SK-N-SH (cell line): ENCODE results near the gene SLC12A3. TPM values are rescaled to one million over a fixed set of nuclear protein-coding genes. Genes with fewer than 3 reads are reported as not detected.

Experiments used
- CTCF ChIA-PET: fragments of 300-600, 350-600 bp; formaldehyde crosslinking; extraction: SDS; loops from one replicate; lab custom pipeline; 2021; lab: Yijun Ruan, JAX
- POLR2A ChIA-PET: fragments of 350-600 bp; sonication (Branson Sonifier 250); formaldehyde crosslinking; extraction: SDS; loops from one replicate; lab custom pipeline; 2020; ENCODE audit warnings: antibody characterized with exemption, inconsistent platforms; lab: Yijun Ruan, JAX
- DNase-seq: peaks from one replicate; pipeline ENCODE4 v3.0.0; 2012
- H2AFZ ChIP-seq: fragments of 200-600 bp; sonication (generic); 2 replicates; pipeline ENCODE4 v1.8.1; 2016; ENCODE audit warnings: antibody characterized with exemption, mild to moderate bottlenecking, low read depth
- H3F3A ChIP-seq: fragments of 200-600 bp; sonication (generic); replicated peaks from 2 replicates; pipeline ENCODE3; 2016; ENCODE audit warnings: antibody characterized with exemption, mild to moderate bottlenecking; ENCODE audit not compliant: insufficient read depth
- H3K27ac ChIP-seq, 2 experiments: fragments of 200-500 bp in 1 of 2; fragments of 200-600 bp in 1 of 2; sonication (Bioruptor generic) in 1 of 2; sonication (generic), shearing (Covaris generic) in 1 of 2; 2 replicates each; pipeline versions ENCODE4 v1.5.1 to v1.6.1; 2014 to 2016; ENCODE audit warnings: low read depth in 2 of 2, inconsistent platforms in 1 of 2, low read length in 1 of 2, mild to moderate bottlenecking in 1 of 2, mixed read lengths in 1 of 2
- H3K27me3 ChIP-seq: fragments of 200-600 bp; sonication (generic), shearing (Covaris generic); 2 replicates; pipeline ENCODE4 v1.6.1; 2016; ENCODE audit warnings: mixed run types; ENCODE audit not compliant: insufficient read depth
- H3K36me3 ChIP-seq, 2 experiments: fragments of 200-500 bp in 1 of 2; fragments of 200-600 bp in 1 of 2; sonication (Bioruptor generic) in 1 of 2; sonication (generic) in 1 of 2; replicated peaks in 1 of 2; 2 replicates each; pipeline versions ENCODE3 to v1.5.1; 2014 to 2016; ENCODE audit warnings: low read length in 1 of 2, mild to moderate bottlenecking in 1 of 2; ENCODE audit not compliant: insufficient read depth in 2 of 2, control insufficient read depth in 1 of 2
- H3K4me1 ChIP-seq, 2 experiments: fragments of 200-500 bp in 1 of 2; fragments of 200-600 bp in 1 of 2; sonication (Bioruptor generic) in 1 of 2; sonication (generic), shearing (Covaris generic) in 1 of 2; 2 replicates each; pipeline versions ENCODE4 v1.5.1 to v1.6.1; 2014 to 2016; ENCODE audit warnings: low read depth in 1 of 2, low read length in 1 of 2, mixed run types in 1 of 2; ENCODE audit not compliant: insufficient read depth in 2 of 2, control insufficient read depth in 1 of 2
- H3K4me2 ChIP-seq: fragments of 200-600 bp; sonication (generic), shearing (Covaris generic); 2 replicates; pipeline ENCODE4 v1.6.1; 2017; ENCODE audit warnings: mixed run types
- H3K4me3 ChIP-seq, 2 experiments: fragments of 200-500 bp in 1 of 2; fragments of 200-600 bp in 1 of 2; sonication (Bioruptor generic) in 1 of 2; sonication (generic), shearing (Covaris generic) in 1 of 2; 2 replicates each; pipeline versions ENCODE4 v1.5.1 to v1.8.1; 2014 to 2016; ENCODE audit warnings: low read depth in 2 of 2, inconsistent platforms in 1 of 2, low read length in 1 of 2, mild to moderate bottlenecking in 1 of 2, mixed read lengths in 1 of 2, moderate library complexity in 1 of 2
- H3K79me2 ChIP-seq: fragments of 200-600 bp; sonication (generic); 2 replicates; pipeline ENCODE4 v1.8.1; 2017; ENCODE audit warnings: mild to moderate bottlenecking; ENCODE audit not compliant: insufficient read depth
- H3K9ac ChIP-seq: fragments of 200-600 bp; sonication (generic); 2 replicates; pipeline ENCODE4 v1.6.1; 2017; ENCODE audit warnings: mixed run types
- H3K9me2 ChIP-seq: fragments of 200-600 bp; sonication (generic); 2 replicates; pipeline ENCODE4 v1.6.1; 2017; ENCODE audit warnings: mixed run types
- H3K9me3 ChIP-seq: fragments of 200-600 bp; sonication (generic); 2 replicates; pipeline ENCODE4 v1.6.1; 2017; ENCODE audit warnings: mixed run types, mild to moderate bottlenecking, moderate library complexity
- H4K20me1 ChIP-seq: fragments of 200-600 bp; sonication (generic); 2 replicates; pipeline ENCODE4 v1.6.1; 2017; ENCODE audit warnings: mild to moderate bottlenecking, mixed run types; ENCODE audit not compliant: insufficient read depth
- EZH2phosphoT487 ChIP-seq: fragments of 200-600 bp; sonication (generic); IDR thresholded peaks from 2 replicates; pipeline ENCODE4 v1.6.1; 2017; ENCODE audit warnings: low read depth, mixed run types, mild to moderate bottlenecking, antibody characterized with exemption, moderate library complexity, borderline replicate concordance
- FOSL2 ChIP-seq: IDR thresholded peaks from 2 replicates; pipeline ENCODE4 v1.4.0; 2012; ENCODE audit warnings: low read depth, mild to moderate bottlenecking, moderate library complexity, borderline replicate concordance
- GATA2 ChIP-seq: sonication (generic); formaldehyde crosslinking; IDR thresholded peaks from 2 replicates; pipeline ENCODE4 v1.5.0; 2020; ENCODE audit warnings: mild to moderate bottlenecking, missing genetic modification reagents
- IRF3 ChIP-seq: fragments of 150-350 bp; IDR thresholded peaks from 2 replicates; pipeline ENCODE4 v1.6.1; 2016; ENCODE audit warnings: mild to moderate bottlenecking, low read depth, low read length
- MXI1 ChIP-seq: IDR thresholded peaks from 2 replicates; pipeline ENCODE4 v1.6.1; 2012; ENCODE audit warnings: mild to moderate bottlenecking, low read depth, low read length, improper control_type of control experiment
- RCOR1 ChIP-seq: fragments of 150-350 bp; IDR thresholded peaks from 2 replicates; pipeline ENCODE4 v1.6.1; 2017; ENCODE audit warnings: antibody characterized with exemption, low read length
- REST ChIP-seq: IDR thresholded peaks from 2 replicates; pipeline ENCODE4 v1.6.1; 2012; ENCODE audit warnings: mild to moderate bottlenecking, low read depth, low read length, moderate library complexity
- RXRA ChIP-seq: IDR thresholded peaks from 2 replicates; pipeline ENCODE4 v1.4.0; 2012; ENCODE audit warnings: low read depth, mild to moderate bottlenecking, borderline replicate concordance
- TAF1 ChIP-seq: IDR thresholded peaks from 2 replicates; pipeline ENCODE4 v1.6.1; 2012; ENCODE audit warnings: low read depth, mild to moderate bottlenecking, low read length, moderate library complexity, borderline replicate concordance
- TCF12 ChIP-seq: IDR thresholded peaks from 2 replicates; pipeline ENCODE4 v1.4.0; 2012
- YY1 ChIP-seq: IDR thresholded peaks from 2 replicates; pipeline ENCODE4 v1.4.0; 2012; ENCODE audit warnings: low read depth, mild to moderate bottlenecking
- ZBTB33 ChIP-seq: IDR thresholded peaks from 2 replicates; pipeline ENCODE4 v1.4.0; 2012; ENCODE audit warnings: low read depth, borderline replicate concordance
- WGBS: methylation state at CpG from one replicate; pipeline ENCODE4 v1.1.6; 2017; ENCODE audit warnings: low lambda C conversion rate; 5-methylcytosine and 5-hydroxymethylcytosine counted together
- polyA plus RNA-seq, 3 experiments: library from polyadenylated mRNA; depleted of rRNA; stranded (reverse); fragments of >200 nt; gene quantifications; 2 replicates each; pipeline ENCODE4 v1.2.3, GENCODE V29; 2012

The SLC12A3 gene
- polyA plus RNA-seq, 1 of the 3 experiments (the other 2 are of a cell fraction), result not detected

- 44% methylated on average over 2 of the region's 2 CpGs for WGBS
- no peak for DNase-seq
- no peaks in the 10 kb centered on the region for H3K27me3 ChIP-seq
- POLR2A ChIA-PET, result no interaction called here
- H3F3A ChIP-seq, result no peaks in the 10 kb centered on the region
- H3K79me2 ChIP-seq, result no peaks in the 10 kb centered on the region
- peaks cover 0 to 6% of the 10 kb centered on the region in 2 experiments; a peak in 1 of 4 replicates for H3K4me1 ChIP-seq
- no peak overlapping the region for H3K27ac ChIP-seq
- CTCF ChIA-PET, result interaction anchor here (1.8 to 2.1 kb wide), 2 partner anchors 12 to 35 kb away, joined by 4 to 6 read pairs; no protein-coding TSS in a partner anchor
- H3K9ac ChIP-seq, result no peak overlapping the region
- H3K9me3 ChIP-seq, result no peaks in the 10 kb centered on the region
- no peak overlapping the region for H3K4me3 ChIP-seq
- TF ChIP-seq EZH2phosphoT487 (no peak), REST (no peak)
- H3K9me2 ChIP-seq, result no peaks in the 10 kb centered on the region
- H2AFZ ChIP-seq, result no peak overlapping the region
- H3K36me3 ChIP-seq, result peaks cover 31 to 58% of the 10 kb centered on the region in 2 experiments
- H3K4me2 ChIP-seq, result no peak overlapping the region
- H4K20me1 ChIP-seq, result no peaks in the 10 kb centered on the region
Observed at GRCh38 chr16:56830669-56831068, 34.3 kb upstream of the SLC12A3 start.

GRCh38 chr16:56832768-56833167, 32.2 kb upstream of the SLC12A3 start:
- peaks cover 0 to 6% of the 10 kb centered on the region in 2 experiments; a peak in 1 of 4 replicates for H3K4me1 ChIP-seq
- ChIA-PET POLR2A (no interaction called here), CTCF (interaction anchor here (1.2 kb wide), 1 partner anchor 34 kb away, joined by 3 read pairs; no protein-coding TSS in a partner anchor)
- no peaks in the 10 kb centered on the region for H3K9me3 ChIP-seq
- no peak overlapping the region for H3K4me3 ChIP-seq
- no peak for DNase-seq
- H3K79me2 ChIP-seq, result no peaks in the 10 kb centered on the region
- H3K36me3 ChIP-seq, result peaks cover 31 to 61% of the 10 kb centered on the region in 2 experiments
- H3K27me3 ChIP-seq, result no peaks in the 10 kb centered on the region
- H3K9ac ChIP-seq, result no peak overlapping the region
- no peak overlapping the region for H2AFZ ChIP-seq
- no peak overlapping the region for H3K4me2 ChIP-seq
- H3F3A ChIP-seq, result no peaks in the 10 kb centered on the region
- no peaks in the 10 kb centered on the region for H3K9me2 ChIP-seq
- H3K27ac ChIP-seq, result no peak overlapping the region
- H4K20me1 ChIP-seq, result no peaks in the 10 kb centered on the region
- TF ChIP-seq TCF12, result no peak

- Histone ChIP-seq H3K36me3 (peaks cover 38 to 60% of the 10 kb centered on the region in 2 experiments), H3K79me2 (no peaks in the 10 kb centered on the region), H3K9ac (no peak overlapping the region), H3K9me3 (no peaks in the 10 kb centered on the region), H3K4me2 (no peak overlapping the region), H3K27ac (no peak overlapping the region), H3F3A (no peaks in the 10 kb centered on the region), H4K20me1 (no peaks in the 10 kb centered on the region), H3K27me3 (no peaks in the 10 kb centered on the region), H3K4me3 (no peak overlapping the region), H3K4me1 (peaks cover 0 to 6% of the 10 kb centered on the region in 2 experiments; a peak in 1 of 4 replicates), H3K9me2 (no peaks in the 10 kb centered on the region), H2AFZ (no peak overlapping the region)
- POLR2A ChIA-PET, result no interaction called here
- no peak for DNase-seq
- TF ChIP-seq YY1 (no peak), IRF3 (no peak), RCOR1 (no peak), RXRA (no peak), TAF1 (no peak), MXI1 (no peak), ZBTB33 (no peak), FOSL2 (no peak), GATA2 (CRISPR knock-in tag) (no peak)
- 95% methylated on average over 9 of the region's 9 CpGs for WGBS
- CTCF ChIA-PET, result interaction anchor here (0.7 to 1.2 kb wide), 2 partner anchors 33 to 34 kb away, joined by 3 read pairs; no protein-coding TSS in a partner anchor
Observed at GRCh38 chr16:56833243-56833970, 31.6 kb upstream of the SLC12A3 start.
